ENCODE measurements around the gene SMIM36.
A peak's percentile ranks its signal among the peaks of the same experiment; 100 is the strongest.
"Not testable (repeated sequence)": the region's sequence is repeated elsewhere in the genome, so short reads cannot be mapped to it uniquely, and the experiment has no call there.

SMIM36 gene

GRCh38 chr17:55453839-55454557 is 57.3 kb downstream of the SMIM36 start:
- DNase-seq: no peak

- no peak for DNase-seq
Observed at GRCh38 chr17:55452139-55452790, 59.0 kb downstream of the SMIM36 start.

GRCh38 chr17:55451758-55452138 is 59.5 kb downstream of the SMIM36 start:
- DNase-seq: no peak

GRCh38 chr17:55451203-55451641 is 60.0 kb downstream of the SMIM36 start:
- DNase-seq: no peak

- no peak for DNase-seq
Observed at GRCh38 chr17:55450232-55450825, 60.9 kb downstream of the SMIM36 start.

- no peak for DNase-seq
Observed at GRCh38 chr17:55448681-55449080, 62.6 kb downstream of the SMIM36 start.

GRCh38 chr17:55446581-55447205 is 64.6 kb downstream of the SMIM36 start:
- DNase-seq: no peak

GRCh38 chr17:55446004-55446403 is 65.2 kb downstream of the SMIM36 start:
- not testable (repeated sequence) for DNase-seq

- no peak for DNase-seq
Observed at GRCh38 chr17:55444471-55445441, 66.5 kb downstream of the SMIM36 start.

GRCh38 chr17:55443904-55444303 is 67.3 kb downstream of the SMIM36 start:
- DNase-seq: no peak

GRCh38 chr17:55442953-55443683 is 68.1 kb downstream of the SMIM36 start:
- no peak for DNase-seq

GRCh38 chr17:55442462-55442861 is 68.8 kb downstream of the SMIM36 start:
- DNase-seq: no peak

- DNase-seq: peak in 1 of 2 experiments; percentile 7
Observed at GRCh38 chr17:55441544-55441943, 69.7 kb downstream of the SMIM36 start.

GRCh38 chr17:55440391-55440790 is 70.9 kb downstream of the SMIM36 start:
- DNase-seq: no peak

- no peak for DNase-seq
Observed at GRCh38 chr17:55437159-55437605, 74.1 kb downstream of the SMIM36 start.

GRCh38 chr17:55436224-55437158 is 74.8 kb downstream of the SMIM36 start:
- no peak for DNase-seq

- DNase-seq: no peak
Observed at GRCh38 chr17:55435408-55435807, 75.8 kb downstream of the SMIM36 start.

GRCh38 chr17:55434721-55435120 is 76.5 kb downstream of the SMIM36 start:
- DNase-seq: no peak

GRCh38 chr17:55433629-55434422 is 77.4 kb downstream of the SMIM36 start:
- DNase-seq: no peak

Measured in SHP77 (cell line).